GM23338 (cell line): ENCODE measurements around the gene FAM53A. TPM values are rescaled to one million over a fixed set of nuclear protein-coding genes. Genes with fewer than 3 reads are reported as not detected.

Experiments
- ATAC-seq: fragments of 200-7000 bp; cut with Tn5 transposase; 3 replicates; pipeline ENCODE4 v1.9.1; 2020
- DNase-seq: peaks from one replicate; pipeline ENCODE4 v3.0.0-alpha.2; 2015; ENCODE audit warnings: low spot score
- H2AFZ ChIP-seq: fragments of 200-600 bp; sonication (generic); 2 replicates; pipeline ENCODE4 v1.8.0; 2016; ENCODE audit warnings: antibody characterized with exemption, mild to moderate bottlenecking, moderate library complexity
- H3F3A ChIP-seq: fragments of 200-600 bp; sonication (generic); replicated peaks from 2 replicates; pipeline ENCODE4 v1.8.0; 2017; ENCODE audit warnings: antibody characterized with exemption, mixed run types, low read depth
- H3K27ac ChIP-seq: fragments of 200-600 bp; sonication (generic); 2 replicates; pipeline ENCODE4 v1.6.1; 2016; ENCODE audit warnings: low read depth
- H3K27me3 ChIP-seq: fragments of 200-600 bp; sonication (generic); 2 replicates; pipeline ENCODE4 v1.8.0; 2016; ENCODE audit warnings: mild to moderate bottlenecking, mixed run types, moderate library complexity; ENCODE audit not compliant: insufficient read depth
- H3K36me3 ChIP-seq: fragments of 200-600 bp; sonication (generic); 2 replicates; pipeline ENCODE4 v1.8.0; 2016; ENCODE audit warnings: mild to moderate bottlenecking; ENCODE audit not compliant: insufficient read depth
- H3K4me1 ChIP-seq: fragments of 200-600 bp; sonication (generic); 2 replicates; pipeline ENCODE4 v1.8.0; 2016; ENCODE audit warnings: mild to moderate bottlenecking, moderate library complexity; ENCODE audit not compliant: insufficient read depth
- H3K4me2 ChIP-seq: fragments of 200-600 bp; sonication (generic); 2 replicates; pipeline ENCODE4 v1.7.1; 2017; ENCODE audit warnings: mixed run types
- H3K4me3 ChIP-seq: fragments of 200-600 bp; sonication (generic); 2 replicates; pipeline ENCODE4 v1.6.1; 2016; ENCODE audit warnings: mixed run types
- H3K79me2 ChIP-seq: fragments of 200-600 bp; sonication (generic); replicated peaks from 2 replicates; pipeline ENCODE4 v1.8.0; 2017; ENCODE audit warnings: mild to moderate bottlenecking; ENCODE audit not compliant: insufficient read depth
- H3K9me2 ChIP-seq: fragments of 200-600 bp; sonication (generic); 2 replicates; pipeline ENCODE4 v1.8.0; 2017; ENCODE audit not compliant: insufficient read depth
- H4K20me1 ChIP-seq: fragments of 200-600 bp; sonication (generic); replicated peaks from 2 replicates; pipeline ENCODE4 v1.8.0; 2017; ENCODE audit warnings: mild to moderate bottlenecking; ENCODE audit not compliant: insufficient read depth
- H3K27ac Mint-ChIP-seq: 2 replicates; pipeline ENCODE4 v1.8.0; 2020; ENCODE audit warnings: inconsistent platforms, mild to moderate bottlenecking, moderate library complexity, mixed read lengths
- H3K27me3 Mint-ChIP-seq: 3 replicates; pipeline ENCODE4 v1.8.0; 2022; ENCODE audit warnings: low read depth, mild to moderate bottlenecking, moderate library complexity, mixed read lengths, inconsistent platforms; ENCODE audit not compliant: insufficient read depth, poor library complexity
- H3K36me3 Mint-ChIP-seq: 3 replicates; pipeline ENCODE4 v1.8.0; 2021; ENCODE audit warnings: low read depth, mild to moderate bottlenecking, inconsistent platforms, moderate library complexity, mixed read lengths
- H3K4me1 Mint-ChIP-seq: 3 replicates; pipeline ENCODE4 v1.8.0; 2020; ENCODE audit warnings: mild to moderate bottlenecking, inconsistent platforms, mixed read lengths
- H3K4me3 Mint-ChIP-seq: 3 replicates; pipeline ENCODE4 v1.8.0; 2021; ENCODE audit warnings: moderate library complexity, mild to moderate bottlenecking, inconsistent platforms, mixed read lengths
- H3K9me3 Mint-ChIP-seq: 3 replicates; pipeline ENCODE4 v1.8.0; 2020; ENCODE audit warnings: moderate library complexity, mild to moderate bottlenecking, inconsistent platforms, mixed read lengths
- ETS1 ChIP-seq: IDR thresholded peaks from 2 replicates; pipeline ENCODE4 v1.6.1; 2016; ENCODE audit warnings: antibody characterized with exemption
- EZH2 ChIP-seq: fragments of 200-600 bp; sonication (generic); IDR thresholded peaks from one replicate; pipeline ENCODE4 v1.8.0; 2017; ENCODE audit warnings: antibody characterized with exemption, mild to moderate bottlenecking, low read depth; ENCODE audit not compliant: unreplicated experiment
- EZH2phosphoT487 ChIP-seq: fragments of 200-600 bp; sonication (generic); IDR thresholded peaks from one replicate; pipeline ENCODE4 v1.8.1; 2018; ENCODE audit warnings: antibody characterized with exemption; ENCODE audit not compliant: unreplicated experiment
- JUNB ChIP-seq: IDR thresholded peaks from one replicate; pipeline ENCODE4 v1.6.1; 2016; ENCODE audit warnings: antibody characterized with exemption; ENCODE audit not compliant: unreplicated experiment
- NANOG ChIP-seq: IDR thresholded peaks from 2 replicates; pipeline ENCODE4 v1.6.1; 2016; ENCODE audit warnings: antibody characterized with exemption, borderline replicate concordance
- POLR2AphosphoS5 ChIP-seq: IDR thresholded peaks from 2 replicates; pipeline ENCODE4 v1.6.1; 2016; ENCODE audit warnings: antibody characterized with exemption, low read depth
- REST ChIP-seq: IDR thresholded peaks from one replicate; pipeline ENCODE4 v1.6.1; 2018; ENCODE audit warnings: antibody characterized with exemption; ENCODE audit not compliant: unreplicated experiment
- STAT1 ChIP-seq: IDR thresholded peaks from one replicate; pipeline ENCODE4 v1.6.1; 2016; ENCODE audit warnings: antibody characterized with exemption; ENCODE audit not compliant: unreplicated experiment
- ZNF331 ChIP-seq: fragments of 250-450 bp; sonication (Bioruptor Pico); IDR thresholded peaks from 2 replicates; pipeline ENCODE4 v1.5.0; 2020; ENCODE audit warnings: low read depth, mild to moderate bottlenecking, moderate library complexity
- ZNF462 ChIP-seq: fragments of 250-450 bp; sonication (Bioruptor Pico); IDR thresholded peaks from 2 replicates; pipeline ENCODE4 v1.5.0; 2020; ENCODE audit warnings: mild to moderate bottlenecking, moderate library complexity
- polyA plus RNA-seq: library from polyadenylated mRNA; unstranded; fragments of >200 nt; fragmentation: Nextera tagmentation; extraction: Ambion mirVana; gene quantifications from 2 replicates; pipeline ENCODE4 v1.2.1, GENCODE V29; 2016
- total RNA-seq: library from RNA; depleted of rRNA; stranded (reverse); fragments of >200 nt; shearing (Covaris generic); gene quantifications from 2 replicates; pipeline ENCODE4 v1.2.3, GENCODE V29; 2014

Gene FAM53A
- total and polyA plus RNA-seq, 2 experiments from 2014 or later, result 1.1 to 3.1 TPM

DNA sequence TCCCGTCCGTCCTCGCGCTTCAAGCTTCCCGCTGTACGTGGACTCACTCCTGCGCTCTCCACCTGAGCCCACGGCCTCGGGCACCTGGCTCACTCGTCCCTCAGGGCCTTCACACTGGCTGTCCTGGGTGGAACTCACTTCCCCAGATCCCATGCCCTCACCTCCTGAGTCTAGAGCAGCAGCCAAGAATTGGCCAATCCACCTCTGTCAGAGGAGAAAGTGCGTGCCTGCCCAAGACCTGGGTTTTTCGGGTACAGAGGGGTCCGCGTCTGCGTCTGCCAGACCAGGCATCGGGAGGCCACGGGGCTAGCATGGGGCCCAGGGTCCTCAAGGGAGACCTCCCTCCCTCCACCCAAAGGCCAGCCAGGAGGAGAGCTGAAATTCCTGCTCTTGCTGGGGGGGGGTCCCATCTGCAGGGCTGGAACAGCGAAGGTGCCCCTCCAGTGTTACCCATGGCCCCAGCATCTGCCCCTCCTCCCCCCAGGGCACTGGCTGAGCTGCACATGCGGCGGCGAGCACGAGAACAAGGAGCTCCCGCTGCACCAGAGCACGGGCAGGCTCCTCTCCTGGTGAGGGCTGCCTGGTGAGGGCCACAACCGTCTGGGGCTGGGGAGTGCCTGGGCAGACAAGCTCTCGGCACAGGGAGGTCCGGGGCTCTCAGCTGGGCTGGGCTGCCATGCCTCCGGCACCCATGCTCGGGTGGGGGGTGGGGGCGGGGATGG, 47.5 kb downstream of the FAM53A start (continued):
- TF ChIP-seq ZNF462 (CRISPR knock-in tag), result no peak

DNA sequence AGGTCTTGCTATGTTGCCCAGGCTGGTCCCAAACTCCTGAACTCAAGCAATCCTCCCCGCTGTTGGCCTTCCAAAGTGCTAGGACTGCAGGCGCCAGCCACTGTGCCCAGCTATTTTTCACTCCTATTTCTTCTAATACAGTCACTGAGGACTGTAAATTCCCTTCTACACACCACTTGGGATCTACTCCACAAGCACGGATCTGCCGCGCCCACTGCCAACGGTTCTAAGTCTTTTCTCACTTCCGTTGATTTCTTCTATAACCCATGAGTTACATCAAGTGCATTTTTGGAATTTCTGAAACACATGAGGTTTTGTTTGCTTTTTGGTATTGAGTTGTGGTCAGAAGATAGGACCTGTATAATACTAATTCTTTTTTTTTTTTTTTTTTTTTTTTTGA, 48.6 kb downstream of the FAM53A start:
- H3K36me3 Mint-ChIP-seq, result no peaks in the 10 kb centered on the region
- no peaks in the 10 kb centered on the region for H3K9me3 Mint-ChIP-seq
- H3K27me3 ChIP-seq, result no peaks in the 10 kb centered on the region
- DNase-seq (no peak), ATAC-seq (no peak)
- H3K4me3 Mint-ChIP-seq, result no peak overlapping the region
- H2AFZ ChIP-seq, result no peak overlapping the region
- H3K9me2 ChIP-seq, result no peaks in the 10 kb centered on the region
- no peaks in the 10 kb centered on the region for H3F3A ChIP-seq
- no peak overlapping the region for H3K27ac ChIP-seq
- H3K4me3 ChIP-seq, result no peak overlapping the region
- H3K79me2 ChIP-seq, result no peaks in the 10 kb centered on the region
- peaks cover 6% of the 10 kb centered on the region for H3K27me3 Mint-ChIP-seq
- no peak overlapping the region for H3K4me2 ChIP-seq
- no peaks in the 10 kb centered on the region for H3K4me1 ChIP-seq
- H3K27ac Mint-ChIP-seq, result no peak overlapping the region
- no peaks in the 10 kb centered on the region for H4K20me1 ChIP-seq
- H3K36me3 ChIP-seq, result no peaks in the 10 kb centered on the region
- H3K4me1 Mint-ChIP-seq, result no peaks in the 10 kb centered on the region
- no peak for TF ChIP-seq NANOG
- TF ChIP-seq EZH2phosphoT487, result no peak
- TF ChIP-seq EZH2, result no peak
- TF ChIP-seq STAT1, result no peak
- no peak for TF ChIP-seq POLR2AphosphoS5
- TF ChIP-seq JUNB, result no peak
- TF ChIP-seq ZNF331 (CRISPR knock-in tag), result no peak
- TF ChIP-seq REST, result no peak
- no peak for TF ChIP-seq ETS1
